ENCODE data around the gene NXPH3. TPM values are rescaled to one million over a fixed set of nuclear protein-coding genes. Genes with fewer than 3 reads are reported as not detected.
A peak's percentile ranks its signal among the peaks of the same experiment; 100 is the strongest.

Gene NXPH3
- polyA plus RNA-seq, 1 of the 3 experiments (the other 2 are of a cell fraction): 0.30 TPM

DNA sequence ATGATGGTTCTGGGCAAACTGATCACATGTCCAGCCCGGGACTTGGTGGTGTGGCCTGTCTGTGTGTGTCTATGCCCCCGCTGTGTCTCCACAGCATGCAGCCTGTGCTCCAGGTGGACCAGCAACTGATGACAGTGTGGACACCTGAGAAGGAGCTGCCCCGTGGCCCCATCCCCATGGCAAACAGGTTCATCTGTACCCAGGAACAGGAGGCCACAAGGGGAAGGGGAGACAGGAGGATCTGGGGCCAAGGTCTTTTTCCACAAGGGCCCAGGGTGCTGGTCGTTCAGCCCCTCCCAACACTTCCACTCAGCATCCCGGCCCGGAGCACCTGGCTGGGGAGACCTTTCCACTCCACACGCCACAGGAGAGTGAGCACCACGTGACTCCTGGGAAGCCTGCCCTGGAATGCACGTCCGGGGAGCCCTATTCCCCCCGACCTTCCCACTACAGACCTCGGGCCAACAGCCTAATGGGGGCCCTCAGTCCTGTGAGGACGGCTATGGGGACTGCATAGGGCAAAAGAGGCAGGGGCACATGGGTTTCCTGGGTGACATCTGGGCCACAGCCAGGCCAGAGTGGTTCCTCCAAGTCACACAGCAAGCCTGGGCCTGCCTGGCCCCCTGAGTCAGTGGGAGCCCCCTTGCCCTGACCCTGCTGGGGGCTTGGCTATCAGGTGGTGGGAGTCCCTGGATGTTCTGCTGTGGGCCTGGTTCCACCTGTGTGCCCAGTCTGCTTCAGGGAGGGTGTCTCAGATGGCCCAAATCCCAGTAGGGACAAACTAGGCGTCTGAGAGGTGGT lies 20.8 kb upstream of the NXPH3 start:
- Histone ChIP-seq H3K27me3 (ENCODE audit: insufficient read depth) (peaks cover 19% of the 10 kb centered on the region; the same call in 1 of the 2 replicates), H3K36me3 (replicated peaks in 1 of 2; ENCODE audit: control insufficient read depth in 1 of 2, insufficient read depth in 2 of 2, low read length in 1 of 2) (no peaks in the 10 kb centered on the region), H3K4me2 (no peak overlapping the region), H3K4me3 (ENCODE audit: low read depth in 2 of 2, low read length in 1 of 2) (no peak overlapping the region), H3K9me2 (no peaks in the 10 kb centered on the region), H3K27ac (ENCODE audit: low read depth in 2 of 2, low read length in 1 of 2) (no peak overlapping the region), H3K9ac (no peak overlapping the region), H3K4me1 (ENCODE audit: control insufficient read depth in 1 of 2, insufficient read depth in 2 of 2, low read depth in 1 of 2, low read length in 1 of 2) (peaks cover 0 to 13% of the 10 kb centered on the region in 2 experiments; a peak in 1 of 4 replicates), H3F3A (replicated peaks; ENCODE audit: insufficient read depth) (no peaks in the 10 kb centered on the region), H4K20me1 (ENCODE audit: insufficient read depth) (no peaks in the 10 kb centered on the region), H3K79me2 (ENCODE audit: insufficient read depth) (no peaks in the 10 kb centered on the region), H3K9me3 (no peaks in the 10 kb centered on the region), H2AFZ (ENCODE audit: low read depth) (no peak overlapping the region)
- DNase-seq: peak; percentile 15
- CTCF ChIA-PET: interaction anchor here (0.8 to 48.9 kb wide), 26 partner anchors 9 to 442 kb away, joined by 3 to 2107 read pairs (median 42); partner anchors contain the start of genes NGFR, PHB1, SLC35B1 and SPOP
- WGBS (ENCODE audit: low lambda C conversion rate): 64% methylated on average over 12 of the region's 14 CpGs
- POLR2A ChIA-PET: interaction anchor here (1.0 to 1.6 kb wide), 2 partner anchors 60 to 119 kb away, joined by 4 to 8 read pairs; partner anchors contain the start of gene NGFR
- TF ChIP-seq RCOR1 (IDR thresholded peaks at IDR 0.05; ENCODE audit: low read length) (no peak), TCF12 (IDR thresholded peaks at IDR 0.05) (no peak), NRF1 (IDR thresholded peaks at IDR 0.05; ENCODE audit: low read depth, low read length) (no peak), YY1 (IDR thresholded peaks at IDR 0.05; ENCODE audit: low read depth) (no peak), TEAD4 (IDR thresholded peaks at IDR 0.05; ENCODE audit: borderline replicate concordance, insufficient read depth) (no peak), NFIC (IDR thresholded peaks at IDR 0.05; ENCODE audit: borderline replicate concordance) (no peak), FOSL2 (IDR thresholded peaks at IDR 0.05; ENCODE audit: borderline replicate concordance, low read depth) (no peak), CHD2 (IDR thresholded peaks at IDR 0.05; ENCODE audit: low read length, partially characterized antibody) (no peak), ELF1 (IDR thresholded peaks at IDR 0.05) (no peak), RFX5 (IDR thresholded peaks at IDR 0.05; ENCODE audit: low read length) (no peak), POLR2AphosphoS5 (IDR thresholded peaks at IDR 0.05; ENCODE audit: low read depth, low read length) (no peak), SMC3 (IDR thresholded peaks at IDR 0.05; ENCODE audit: low read depth, low read length) (no peak), MEF2A (IDR thresholded peaks at IDR 0.05; ENCODE audit: borderline replicate concordance, low read depth) (no peak), FOXM1 (IDR thresholded peaks at IDR 0.05; ENCODE audit: low read depth) (no peak)
- TF ChIP-seq, protein P1, sequence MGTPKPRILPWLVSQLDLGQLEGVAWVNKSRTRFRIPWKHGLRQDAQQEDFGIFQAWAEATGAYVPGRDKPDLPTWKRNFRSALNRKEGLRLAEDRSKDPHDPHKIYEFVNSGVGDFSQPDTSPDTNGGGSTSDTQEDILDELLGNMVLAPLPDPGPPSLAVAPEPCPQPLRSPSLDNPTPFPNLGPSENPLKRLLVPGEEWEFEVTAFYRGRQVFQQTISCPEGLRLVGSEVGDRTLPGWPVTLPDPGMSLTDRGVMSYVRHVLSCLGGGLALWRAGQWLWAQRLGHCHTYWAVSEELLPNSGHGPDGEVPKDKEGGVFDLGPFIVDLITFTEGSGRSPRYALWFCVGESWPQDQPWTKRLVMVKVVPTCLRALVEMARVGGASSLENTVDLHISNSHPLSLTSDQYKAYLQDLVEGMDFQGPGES (IDR thresholded peaks at IDR 0.05; ENCODE audit: low read depth, low read length): no peak
- TF ChIP-seq, protein P2, sequence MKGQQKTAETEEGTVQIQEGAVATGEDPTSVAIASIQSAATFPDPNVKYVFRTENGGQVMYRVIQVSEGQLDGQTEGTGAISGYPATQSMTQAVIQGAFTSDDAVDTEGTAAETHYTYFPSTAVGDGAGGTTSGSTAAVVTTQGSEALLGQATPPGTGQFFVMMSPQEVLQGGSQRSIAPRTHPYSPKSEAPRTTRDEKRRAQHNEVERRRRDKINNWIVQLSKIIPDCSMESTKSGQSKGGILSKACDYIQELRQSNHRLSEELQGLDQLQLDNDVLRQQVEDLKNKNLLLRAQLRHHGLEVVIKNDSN (IDR thresholded peaks at IDR 0.05; ENCODE audit: borderline replicate concordance, low read depth): no peak
- TF ChIP-seq, protein P3, sequence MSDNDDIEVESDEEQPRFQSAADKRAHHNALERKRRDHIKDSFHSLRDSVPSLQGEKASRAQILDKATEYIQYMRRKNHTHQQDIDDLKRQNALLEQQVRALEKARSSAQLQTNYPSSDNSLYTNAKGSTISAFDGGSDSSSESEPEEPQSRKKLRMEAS (IDR thresholded peaks at IDR 0.05; ENCODE audit: low read depth): no peak

All from SK-N-SH (cell line).